Measurements from ENCODE around the gene C16orf96.
A peak's percentile ranks its signal among the peaks of the same experiment; 100 is the strongest.

Gene C16orf96

DNA sequence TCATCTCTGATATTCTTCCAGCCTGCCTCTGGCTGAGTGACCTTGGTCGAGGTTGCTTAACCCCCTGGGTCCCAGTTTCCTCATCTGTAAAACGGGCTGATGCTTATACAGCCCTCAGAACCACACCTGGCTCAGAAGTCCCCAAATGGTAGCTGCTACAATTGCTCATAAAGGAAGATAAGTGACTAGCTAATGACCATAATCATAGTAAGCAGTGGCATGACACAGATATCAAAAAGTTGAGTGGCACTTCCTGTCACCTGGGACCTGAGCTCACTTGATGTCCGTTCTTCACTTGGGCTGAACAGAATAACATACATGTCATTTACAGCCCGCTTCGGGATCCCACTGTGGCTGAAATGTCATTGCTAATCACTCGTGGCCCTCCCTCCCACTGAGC is 70.3 kb downstream of the C16orf96 start:
- peaks cover 7% of the 10 kb centered on the region for H3K4me1 ChIP-seq (ENCODE audit: control insufficient read depth, low read depth, low read length)
- H3K27me3 ChIP-seq (ENCODE audit: control insufficient read depth, insufficient read depth, low read length) = no peaks in the 10 kb centered on the region
- no peaks in the 10 kb centered on the region for H3K36me3 ChIP-seq (ENCODE audit: control insufficient read depth, low read depth, low read length)
- no peak overlapping the region for H3K9ac ChIP-seq (ENCODE audit: low read length)
- H3K27ac ChIP-seq (ENCODE audit: low read length) = no peak overlapping the region
- H3K9me3 ChIP-seq (ENCODE audit: control insufficient read depth, low read depth, low read length) = no peaks in the 10 kb centered on the region
- H3K4me3 ChIP-seq (ENCODE audit: low read length) = peak overlapping the region; percentile 68

DNA sequence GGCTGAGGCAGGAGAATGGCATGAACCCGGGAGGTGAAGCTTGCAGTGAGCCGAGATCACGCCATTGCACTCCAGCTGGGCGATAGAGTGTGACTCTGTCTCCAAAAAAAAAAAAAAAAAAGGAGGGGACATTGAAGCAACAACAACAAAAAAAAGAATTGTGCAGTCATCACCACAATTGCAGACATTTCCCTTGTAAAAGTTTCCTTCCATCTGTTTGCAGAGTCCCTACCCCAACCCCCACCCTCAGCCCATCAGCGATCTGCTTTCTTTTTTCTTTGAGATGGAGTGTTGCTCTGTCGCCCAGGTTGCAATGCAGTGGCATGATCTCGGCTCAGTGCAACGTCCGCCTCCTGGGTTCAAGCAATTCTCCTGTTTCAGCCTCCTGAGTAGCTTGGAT is 72.1 kb downstream of the C16orf96 start:
- Histone ChIP-seq H3K36me3 (ENCODE audit: control insufficient read depth, low read depth, low read length) (no peaks in the 10 kb centered on the region), H3K9me3 (ENCODE audit: control insufficient read depth, low read depth, low read length) (peaks cover 4% of the 10 kb centered on the region), H3K4me1 (ENCODE audit: control insufficient read depth, low read depth, low read length) (peaks cover 7% of the 10 kb centered on the region), H3K27ac (ENCODE audit: low read length) (no peak overlapping the region), H3K9ac (ENCODE audit: low read length) (no peak overlapping the region), H3K4me3 (ENCODE audit: low read length) (no peak overlapping the region), H3K27me3 (ENCODE audit: control insufficient read depth, insufficient read depth, low read length) (no peaks in the 10 kb centered on the region)

GRCh38 chr16:4631444-4631843 is 75.3 kb downstream of the C16orf96 start:
- H3K27ac ChIP-seq (ENCODE audit: low read length) = no peak overlapping the region
- peaks cover 6% of the 10 kb centered on the region for H3K36me3 ChIP-seq (ENCODE audit: control insufficient read depth, low read depth, low read length)
- H3K4me1 ChIP-seq (ENCODE audit: control insufficient read depth, low read depth, low read length) = no peaks in the 10 kb centered on the region
- no peak overlapping the region for H3K4me3 ChIP-seq (ENCODE audit: low read length)
- H3K9ac ChIP-seq (ENCODE audit: low read length) = no peak overlapping the region
- H3K9me3 ChIP-seq (ENCODE audit: control insufficient read depth, low read depth, low read length) = peaks cover 4% of the 10 kb centered on the region
- no peaks in the 10 kb centered on the region for H3K27me3 ChIP-seq (ENCODE audit: control insufficient read depth, insufficient read depth, low read length)

DNA sequence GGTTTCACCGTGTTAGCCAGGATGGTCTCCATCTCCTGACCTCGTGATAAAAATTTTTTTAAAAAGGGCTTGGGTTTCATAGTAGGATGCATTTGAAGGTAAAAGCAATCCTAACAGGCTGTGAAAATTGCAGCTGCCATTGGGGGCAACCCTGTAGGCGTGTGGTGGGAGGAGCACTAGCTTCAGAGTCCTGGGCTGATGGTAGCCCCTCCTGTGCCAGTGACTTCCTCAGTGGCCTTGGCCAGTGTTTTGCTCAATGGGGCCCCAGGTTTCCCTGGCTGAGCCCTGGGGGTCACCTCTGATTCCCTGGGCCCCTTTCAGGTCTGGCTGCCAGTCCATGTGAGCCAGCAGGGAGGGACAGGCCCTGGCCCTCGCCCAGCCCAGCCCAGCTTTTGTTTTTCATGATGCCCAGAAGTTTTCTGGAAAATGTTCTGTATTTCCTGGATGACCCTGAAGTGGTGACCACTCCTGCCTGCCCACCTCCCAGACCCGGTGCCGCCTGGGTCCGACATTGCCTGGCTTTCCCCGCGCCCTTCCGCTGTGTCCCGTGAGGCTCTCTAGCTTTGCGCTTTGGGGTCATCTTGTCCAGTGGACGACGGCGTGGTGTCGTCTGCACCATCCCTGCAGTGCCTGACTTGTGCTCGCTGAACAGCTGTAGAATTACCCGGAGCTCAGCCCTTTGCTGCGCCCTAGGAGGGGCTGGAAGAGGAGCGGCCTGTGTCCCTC is 77.9 kb downstream of the C16orf96 start:
- Histone ChIP-seq H3K27me3 (ENCODE audit: control insufficient read depth, insufficient read depth, low read length) (no peaks in the 10 kb centered on the region), H3K36me3 (ENCODE audit: control insufficient read depth, low read depth, low read length) (peaks cover 6% of the 10 kb centered on the region), H3K27ac (ENCODE audit: low read length) (no peak overlapping the region), H3K9me3 (ENCODE audit: control insufficient read depth, low read depth, low read length) (peaks cover 4% of the 10 kb centered on the region), H3K4me1 (ENCODE audit: control insufficient read depth, low read depth, low read length) (no peaks in the 10 kb centered on the region), H3K4me3 (ENCODE audit: low read length) (no peak overlapping the region), H3K9ac (ENCODE audit: low read length) (no peak overlapping the region)

DNA sequence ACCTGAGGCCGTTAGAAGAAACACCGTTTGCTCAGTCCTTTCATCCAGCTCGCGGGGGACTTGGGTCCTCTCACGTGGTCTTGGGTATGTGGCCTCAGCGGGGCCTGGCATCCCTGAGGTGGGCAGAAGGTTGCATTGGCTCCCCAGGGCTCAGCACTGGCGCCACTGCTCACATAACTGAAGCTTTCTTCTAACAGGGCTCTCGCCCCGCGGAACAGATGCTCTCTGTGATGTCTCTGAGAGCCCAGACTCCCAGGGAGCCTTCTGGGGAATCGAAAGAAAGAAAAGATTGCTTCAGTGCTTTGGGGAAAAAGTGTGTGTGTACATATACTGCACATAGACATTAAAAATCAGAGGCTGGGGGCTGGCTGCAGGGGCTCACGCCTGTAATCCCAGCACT is 78.6 kb downstream of the C16orf96 start:
- Histone ChIP-seq H3K36me3 (ENCODE audit: control insufficient read depth, low read depth, low read length) (peaks cover 6% of the 10 kb centered on the region), H3K4me3 (ENCODE audit: low read length) (no peak overlapping the region), H3K4me1 (ENCODE audit: control insufficient read depth, low read depth, low read length) (no peaks in the 10 kb centered on the region), H3K9me3 (ENCODE audit: control insufficient read depth, low read depth, low read length) (peaks cover 4% of the 10 kb centered on the region), H3K27me3 (ENCODE audit: control insufficient read depth, insufficient read depth, low read length) (no peaks in the 10 kb centered on the region), H3K27ac (ENCODE audit: low read length) (no peak overlapping the region), H3K9ac (ENCODE audit: low read length) (no peak overlapping the region)

GRCh38 chr16:4636196-4636595 is 80.1 kb downstream of the C16orf96 start:
- H3K4me1 ChIP-seq (ENCODE audit: control insufficient read depth, low read depth, low read length) = no peaks in the 10 kb centered on the region
- no peak overlapping the region for H3K4me3 ChIP-seq (ENCODE audit: low read length)
- H3K27me3 ChIP-seq (ENCODE audit: control insufficient read depth, insufficient read depth, low read length) = no peaks in the 10 kb centered on the region
- peaks cover 4% of the 10 kb centered on the region for H3K9me3 ChIP-seq (ENCODE audit: control insufficient read depth, low read depth, low read length)
- no peak overlapping the region for H3K27ac ChIP-seq (ENCODE audit: low read length)
- H3K36me3 ChIP-seq (ENCODE audit: control insufficient read depth, low read depth, low read length) = peaks cover 6% of the 10 kb centered on the region
- H3K9ac ChIP-seq (ENCODE audit: low read length) = no peak overlapping the region

GRCh38 chr16:4637501-4638166 is 81.5 kb downstream of the C16orf96 start:
- no peaks in the 10 kb centered on the region for H3K4me1 ChIP-seq (ENCODE audit: control insufficient read depth, low read depth, low read length)
- H3K9ac ChIP-seq (ENCODE audit: low read length) = no peak overlapping the region
- no peaks in the 10 kb centered on the region for H3K9me3 ChIP-seq (ENCODE audit: control insufficient read depth, low read depth, low read length)
- H3K36me3 ChIP-seq (ENCODE audit: control insufficient read depth, low read depth, low read length) = peaks cover 6% of the 10 kb centered on the region
- H3K4me3 ChIP-seq (ENCODE audit: low read length) = no peak overlapping the region
- no peak overlapping the region for H3K27ac ChIP-seq (ENCODE audit: low read length)
- H3K27me3 ChIP-seq (ENCODE audit: control insufficient read depth, insufficient read depth, low read length) = no peaks in the 10 kb centered on the region

DNA sequence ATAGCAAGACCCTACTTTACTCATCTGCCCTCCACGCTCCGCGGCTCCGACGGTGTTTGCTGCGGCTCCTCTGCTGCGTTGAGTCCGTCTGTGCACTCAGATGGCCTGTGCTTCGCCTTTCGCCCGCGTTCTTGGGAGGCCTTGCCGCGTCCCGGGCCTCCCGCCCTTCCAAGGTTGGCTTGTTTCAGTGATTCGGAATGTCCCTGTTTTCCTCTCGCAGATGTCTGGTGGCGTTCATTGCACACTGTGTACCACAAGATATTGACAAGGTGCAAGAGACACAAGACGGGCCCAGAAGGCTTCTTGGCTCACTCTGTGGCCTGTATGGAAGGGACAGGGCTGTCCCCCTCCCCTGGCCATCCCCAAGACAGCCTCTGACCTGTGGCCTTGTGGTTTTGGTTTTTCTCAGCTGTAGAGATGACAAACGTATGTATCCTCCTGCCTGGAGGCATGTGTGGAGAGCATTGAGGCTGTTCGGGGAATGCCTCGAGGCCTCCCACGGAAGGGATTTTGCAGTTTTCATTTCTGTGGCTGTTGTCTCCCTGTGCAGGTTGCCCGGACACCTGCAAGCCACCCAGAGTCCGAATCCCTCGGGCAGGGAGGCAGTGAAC is 83.9 kb downstream of the C16orf96 start:
- no peaks in the 10 kb centered on the region for H3K27me3 ChIP-seq (ENCODE audit: control insufficient read depth, insufficient read depth, low read length)
- no peaks in the 10 kb centered on the region for H3K9me3 ChIP-seq (ENCODE audit: control insufficient read depth, low read depth, low read length)
- H3K4me3 ChIP-seq (ENCODE audit: low read length) = no peak overlapping the region
- no peak overlapping the region for H3K9ac ChIP-seq (ENCODE audit: low read length)
- H3K27ac ChIP-seq (ENCODE audit: low read length) = no peak overlapping the region
- no peaks in the 10 kb centered on the region for H3K36me3 ChIP-seq (ENCODE audit: control insufficient read depth, low read depth, low read length)
- H3K4me1 ChIP-seq (ENCODE audit: control insufficient read depth, low read depth, low read length) = no peaks in the 10 kb centered on the region

GRCh38 chr16:4640572-4641305 is 84.6 kb downstream of the C16orf96 start:
- no peaks in the 10 kb centered on the region for H3K27me3 ChIP-seq (ENCODE audit: control insufficient read depth, insufficient read depth, low read length)
- H3K36me3 ChIP-seq (ENCODE audit: control insufficient read depth, low read depth, low read length) = no peaks in the 10 kb centered on the region
- no peak overlapping the region for H3K4me3 ChIP-seq (ENCODE audit: low read length)
- H3K4me1 ChIP-seq (ENCODE audit: control insufficient read depth, low read depth, low read length) = no peaks in the 10 kb centered on the region
- no peak overlapping the region for H3K27ac ChIP-seq (ENCODE audit: low read length)
- H3K9me3 ChIP-seq (ENCODE audit: control insufficient read depth, low read depth, low read length) = no peaks in the 10 kb centered on the region
- H3K9ac ChIP-seq (ENCODE audit: low read length) = no peak overlapping the region

GRCh38 chr16:4641306-4641687 is 85.2 kb downstream of the C16orf96 start:
- H3K36me3 ChIP-seq (ENCODE audit: control insufficient read depth, low read depth, low read length) = no peaks in the 10 kb centered on the region
- no peaks in the 10 kb centered on the region for H3K4me1 ChIP-seq (ENCODE audit: control insufficient read depth, low read depth, low read length)
- no peaks in the 10 kb centered on the region for H3K9me3 ChIP-seq (ENCODE audit: control insufficient read depth, low read depth, low read length)
- H3K27ac ChIP-seq (ENCODE audit: low read length) = no peak overlapping the region
- no peak overlapping the region for H3K4me3 ChIP-seq (ENCODE audit: low read length)
- no peak overlapping the region for H3K9ac ChIP-seq (ENCODE audit: low read length)
- H3K27me3 ChIP-seq (ENCODE audit: control insufficient read depth, insufficient read depth, low read length) = no peaks in the 10 kb centered on the region

- Histone ChIP-seq H3K36me3 (ENCODE audit: control insufficient read depth, low read depth, low read length) (no peaks in the 10 kb centered on the region), H3K9me3 (ENCODE audit: control insufficient read depth, low read depth, low read length) (no peaks in the 10 kb centered on the region), H3K9ac (ENCODE audit: low read length) (no peak overlapping the region)
These were observed 85.8 kb downstream of the C16orf96 start for GRCh38 chr16:4641895-4642294.

More at GRCh38 chr16:4641895-4642294, 85.8 kb downstream of the C16orf96 start:
- no peaks in the 10 kb centered on the region for H3K4me1 ChIP-seq (ENCODE audit: control insufficient read depth, low read depth, low read length)
- no peaks in the 10 kb centered on the region for H3K27me3 ChIP-seq (ENCODE audit: control insufficient read depth, insufficient read depth, low read length)
- H3K4me3 ChIP-seq (ENCODE audit: low read length) = no peak overlapping the region
- no peak overlapping the region for H3K27ac ChIP-seq (ENCODE audit: low read length)
